ENCODE results near the gene DRD4. TPM values are rescaled to one million over a fixed set of nuclear protein-coding genes. Genes with fewer than 3 reads are reported as not detected.
"Not testable (repeated sequence)": the region's sequence is repeated elsewhere in the genome, so short reads cannot be mapped to it uniquely, and the experiment has no call there.

Gene DRD4
- total RNA-seq, 1 experiment from 2014 or later: not detected

- DNase-seq (ENCODE audit: low spot score): no peak
Observed at GRCh38 chr11:679271-680207, 42.5 kb downstream of the DRD4 start.

- no peak for DNase-seq (ENCODE audit: low spot score)
Observed at GRCh38 chr11:680476-680875, 43.4 kb downstream of the DRD4 start.

GRCh38 chr11:680970-681369 is 43.9 kb downstream of the DRD4 start:
- DNase-seq (ENCODE audit: low spot score): no peak

GRCh38 chr11:686451-687243 is 49.6 kb downstream of the DRD4 start:
- no peak for DNase-seq (ENCODE audit: low spot score)

- DNase-seq (ENCODE audit: low spot score): no peak
Observed at GRCh38 chr11:687751-688150, 50.7 kb downstream of the DRD4 start.

- DNase-seq (ENCODE audit: low spot score): no peak
Observed at GRCh38 chr11:688681-689080, 51.6 kb downstream of the DRD4 start.

GRCh38 chr11:689625-690024 is 52.6 kb downstream of the DRD4 start:
- DNase-seq (ENCODE audit: low spot score): no peak

- DNase-seq (ENCODE audit: low spot score): not testable (repeated sequence)
Observed at GRCh38 chr11:690244-690643, 53.2 kb downstream of the DRD4 start.

Other genes starting within 250 kb of the DRD4 start
- gene PKP3, start 243.1 kb upstream of the DRD4 start, total RNA-seq (2014; rRNA removed; shearing (Covaris generic)): 2.4 and 3.0 TPM in 2 replicates
- 1.9 TPM in 1 of 2 replicates, not detected in the other for gene SIGIRR, start 222.3 kb upstream of the DRD4 start, total RNA-seq (2014; rRNA removed; shearing (Covaris generic))
- gene ANO9, start 195.3 kb upstream of the DRD4 start, total RNA-seq (2014; rRNA removed; shearing (Covaris generic)): not detected in 2 replicates
- 15.0 and 26.7 TPM in 2 replicates for gene PTDSS2, start 187.0 kb upstream of the DRD4 start, total RNA-seq (2014; rRNA removed; shearing (Covaris generic))
- 150 and 205 TPM in 2 replicates for gene RNH1, start 130.0 kb upstream of the DRD4 start, total RNA-seq (2014; rRNA removed; shearing (Covaris generic))
- gene HRAS, start 101.7 kb upstream of the DRD4 start, total RNA-seq (2014; rRNA removed; shearing (Covaris generic)): 64.1 and 76.1 TPM in 2 replicates
- gene LRRC56, start 99.7 kb upstream of the DRD4 start, total RNA-seq (2014; rRNA removed; shearing (Covaris generic)): 0.18 and 0.19 TPM in 2 replicates
- 1.4 and 2.6 TPM in 2 replicates for gene LMNTD2, start 76.5 kb upstream of the DRD4 start, total RNA-seq (2014; rRNA removed; shearing (Covaris generic))
- 16.8 and 17.3 TPM in 2 replicates for gene RASSF7, start 76.3 kb upstream of the DRD4 start, total RNA-seq (2014; rRNA removed; shearing (Covaris generic))
- gene PHRF1, start 60.8 kb upstream of the DRD4 start, total RNA-seq (2014; rRNA removed; shearing (Covaris generic)): 14.5 and 15.3 TPM in 2 replicates
- gene IRF7, start 21.3 kb upstream of the DRD4 start, total RNA-seq (2014; rRNA removed; shearing (Covaris generic)): 11.7 and 11.9 TPM in 2 replicates
- gene CDHR5, start 12.3 kb upstream of the DRD4 start, total RNA-seq (2014; rRNA removed; shearing (Covaris generic)): not detected in 2 replicates
- gene SCT, start 10.1 kb upstream of the DRD4 start, total RNA-seq (2014; rRNA removed; shearing (Covaris generic)): not detected in 2 replicates
- 24.9 and 29.9 TPM in 2 replicates for gene DEAF1, start 58.0 kb downstream of the DRD4 start, total RNA-seq (2014; rRNA removed; shearing (Covaris generic))
- 15.8 and 16.4 TPM in 2 replicates for gene TMEM80, start 58.5 kb downstream of the DRD4 start, total RNA-seq (2014; rRNA removed; shearing (Covaris generic))
- 0.12 TPM in 1 of 2 replicates, not detected in the other for gene EPS8L2, start 69.0 kb downstream of the DRD4 start, total RNA-seq (2014; rRNA removed; shearing (Covaris generic))
- gene TALDO1, start 110.2 kb downstream of the DRD4 start, total RNA-seq (2014; rRNA removed; shearing (Covaris generic)): 600 and 603 TPM in 2 replicates
- gene GATD1, start 140.2 kb downstream of the DRD4 start, total RNA-seq (2014; rRNA removed; shearing (Covaris generic)): 15.5 and 24.8 TPM in 2 replicates
- not detected in 2 replicates for gene CEND1, start 152.8 kb downstream of the DRD4 start, total RNA-seq (2014; rRNA removed; shearing (Covaris generic))
- gene SLC25A22, start 161.0 kb downstream of the DRD4 start, total RNA-seq (2014; rRNA removed; shearing (Covaris generic)): 19.6 and 35.8 TPM in 2 replicates
- gene PIDD1, start 168.0 kb downstream of the DRD4 start, total RNA-seq (2014; rRNA removed; shearing (Covaris generic)): 2.2 and 4.2 TPM in 2 replicates
- 1,137 and 1,147 TPM in 2 replicates for gene RPLP2, start 172.7 kb downstream of the DRD4 start, total RNA-seq (2014; rRNA removed; shearing (Covaris generic))
- gene PNPLA2, start 181.6 kb downstream of the DRD4 start, total RNA-seq (2014; rRNA removed; shearing (Covaris generic)): 13.4 and 22.8 TPM in 2 replicates
- not detected in 2 replicates for gene CRACR2B, start 190.7 kb downstream of the DRD4 start, total RNA-seq (2014; rRNA removed; shearing (Covaris generic))
- gene CD151, start 195.7 kb downstream of the DRD4 start, total RNA-seq (2014; rRNA removed; shearing (Covaris generic)): 825 and 1,008 TPM in 2 replicates
- gene POLR2L, start 205.3 kb downstream of the DRD4 start, total RNA-seq (2014; rRNA removed; shearing (Covaris generic)): 199 and 210 TPM in 2 replicates
- gene TSPAN4, start 205.6 kb downstream of the DRD4 start, total RNA-seq (2014; rRNA removed; shearing (Covaris generic)): 117 and 131 TPM in 2 replicates